ENCODE measurements around the gene PATL1.
"Not testable (repeated sequence)": the region's sequence is repeated elsewhere in the genome, so short reads cannot be mapped to it uniquely, and the experiment has no call there.

PATL1 gene, protein sequence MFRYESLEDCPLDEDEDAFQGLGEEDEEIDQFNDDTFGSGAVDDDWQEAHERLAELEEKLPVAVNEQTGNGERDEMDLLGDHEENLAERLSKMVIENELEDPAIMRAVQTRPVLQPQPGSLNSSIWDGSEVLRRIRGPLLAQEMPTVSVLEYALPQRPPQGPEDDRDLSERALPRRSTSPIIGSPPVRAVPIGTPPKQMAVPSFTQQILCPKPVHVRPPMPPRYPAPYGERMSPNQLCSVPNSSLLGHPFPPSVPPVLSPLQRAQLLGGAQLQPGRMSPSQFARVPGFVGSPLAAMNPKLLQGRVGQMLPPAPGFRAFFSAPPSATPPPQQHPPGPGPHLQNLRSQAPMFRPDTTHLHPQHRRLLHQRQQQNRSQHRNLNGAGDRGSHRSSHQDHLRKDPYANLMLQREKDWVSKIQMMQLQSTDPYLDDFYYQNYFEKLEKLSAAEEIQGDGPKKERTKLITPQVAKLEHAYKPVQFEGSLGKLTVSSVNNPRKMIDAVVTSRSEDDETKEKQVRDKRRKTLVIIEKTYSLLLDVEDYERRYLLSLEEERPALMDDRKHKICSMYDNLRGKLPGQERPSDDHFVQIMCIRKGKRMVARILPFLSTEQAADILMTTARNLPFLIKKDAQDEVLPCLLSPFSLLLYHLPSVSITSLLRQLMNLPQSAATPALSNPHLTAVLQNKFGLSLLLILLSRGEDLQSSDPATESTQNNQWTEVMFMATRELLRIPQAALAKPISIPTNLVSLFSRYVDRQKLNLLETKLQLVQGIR

DNA sequence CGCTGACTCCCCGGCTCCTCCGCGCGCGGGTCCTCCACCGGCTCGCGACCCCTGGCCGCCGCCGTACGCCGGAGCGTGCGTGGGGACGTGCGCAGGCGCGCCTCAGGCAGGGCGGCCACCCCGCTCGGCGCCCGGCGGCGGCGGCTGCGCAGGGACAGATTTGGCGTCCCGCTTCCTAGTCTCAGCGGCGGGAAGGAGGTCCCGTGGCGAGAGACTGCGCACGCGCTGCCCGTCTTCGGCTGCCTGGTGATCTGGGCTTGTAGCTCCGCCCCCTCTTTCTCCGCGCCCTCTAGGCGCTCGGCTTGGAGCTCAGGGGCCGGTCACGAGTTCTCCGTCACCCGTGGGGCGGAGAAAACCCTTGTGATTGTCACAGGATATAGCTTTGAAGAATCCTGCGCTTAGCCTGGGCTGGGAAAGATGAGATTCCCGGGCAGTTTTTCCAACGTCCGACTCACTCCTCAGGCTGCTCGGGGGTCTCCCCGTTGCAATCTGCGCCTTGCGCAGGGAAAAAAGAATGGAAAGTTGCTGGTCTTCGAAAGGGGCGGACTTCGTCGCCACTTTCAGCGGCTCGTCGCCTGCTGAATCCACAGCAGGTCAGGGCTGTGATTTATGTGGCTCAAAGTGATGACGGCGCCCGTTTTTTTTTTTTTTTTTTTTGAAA is at the start of gene PATL1:
Gene PATL1 (minus strand): TSS at position 88 of the 661 bp plus-strand sequence. CDS start 142 bp downstream, outside the sequence.
- DNase-seq = peak; percentile 99

DNA sequence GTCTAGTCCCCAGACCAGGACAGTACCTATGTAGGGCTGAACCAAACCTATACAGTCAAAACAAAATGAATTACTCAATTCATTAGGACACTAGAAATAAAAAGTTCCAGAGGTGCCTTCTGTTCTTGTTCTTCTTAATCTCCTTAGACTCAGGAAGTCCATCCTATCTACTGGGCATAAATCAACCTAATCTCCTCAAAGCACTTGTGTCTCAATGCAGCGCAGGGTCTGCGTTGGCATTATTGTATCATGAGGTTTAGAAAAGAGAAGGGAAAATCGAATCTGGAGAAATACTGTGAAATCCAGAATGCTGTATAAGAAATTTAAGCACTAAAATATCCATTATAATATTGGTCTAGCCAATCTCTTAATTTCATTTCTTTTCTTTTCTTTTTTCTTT is 47.2 kb upstream of the PATL1 start:
- no peak for DNase-seq

DNA sequence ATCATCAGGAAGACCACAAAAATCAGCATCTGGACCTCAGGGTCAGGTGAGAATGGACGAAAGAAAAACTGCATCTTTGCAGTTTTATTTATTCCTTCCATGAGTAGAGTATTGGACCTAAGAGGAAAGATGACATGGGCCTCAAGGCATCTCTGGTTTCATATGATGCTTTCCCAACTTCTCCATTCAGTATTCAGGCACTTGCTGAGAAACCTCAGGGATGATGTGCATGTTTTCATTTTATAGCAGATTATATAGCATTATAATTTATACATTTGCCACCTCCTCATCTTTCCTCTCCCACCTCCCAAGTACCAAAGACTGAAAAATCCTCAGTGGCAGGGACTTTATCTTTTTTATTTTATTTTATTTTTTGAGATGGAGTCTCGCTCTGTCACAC is 44.9 kb upstream of the PATL1 start, which contains the start of gene OR10V1:
Gene OR10V1 (minus strand): TSS at position 101 of the 400 bp plus-strand sequence. CDS start 0 bp downstream, at position 101.
- DNase-seq = no peak

- no peak for DNase-seq
Observed at GRCh38 chr11:59710136-59710847, 41.5 kb upstream of the PATL1 start.

DNA sequence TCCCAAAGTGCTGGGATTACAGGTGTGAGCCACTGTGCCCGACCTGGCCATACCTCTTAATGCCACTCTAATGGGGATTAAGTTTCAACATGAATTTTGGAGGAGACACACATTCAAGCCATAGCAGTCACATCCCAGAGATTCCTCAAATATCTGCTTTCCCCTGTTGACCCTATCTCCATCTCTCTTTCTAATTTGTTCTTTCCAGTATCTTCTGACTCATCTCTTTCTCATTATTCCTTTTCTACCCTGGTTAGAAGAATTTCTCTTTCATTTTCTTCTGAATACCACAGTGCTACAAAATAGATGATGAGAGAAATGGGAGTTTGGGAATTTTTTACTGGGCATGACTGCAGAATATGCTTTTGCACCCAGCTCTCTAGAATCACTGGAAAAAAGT is 39.7 kb upstream of the PATL1 start:
- DNase-seq = no peak

GRCh38 chr11:59707371-59707770 is 38.5 kb upstream of the PATL1 start:
- DNase-seq = no peak

DNA sequence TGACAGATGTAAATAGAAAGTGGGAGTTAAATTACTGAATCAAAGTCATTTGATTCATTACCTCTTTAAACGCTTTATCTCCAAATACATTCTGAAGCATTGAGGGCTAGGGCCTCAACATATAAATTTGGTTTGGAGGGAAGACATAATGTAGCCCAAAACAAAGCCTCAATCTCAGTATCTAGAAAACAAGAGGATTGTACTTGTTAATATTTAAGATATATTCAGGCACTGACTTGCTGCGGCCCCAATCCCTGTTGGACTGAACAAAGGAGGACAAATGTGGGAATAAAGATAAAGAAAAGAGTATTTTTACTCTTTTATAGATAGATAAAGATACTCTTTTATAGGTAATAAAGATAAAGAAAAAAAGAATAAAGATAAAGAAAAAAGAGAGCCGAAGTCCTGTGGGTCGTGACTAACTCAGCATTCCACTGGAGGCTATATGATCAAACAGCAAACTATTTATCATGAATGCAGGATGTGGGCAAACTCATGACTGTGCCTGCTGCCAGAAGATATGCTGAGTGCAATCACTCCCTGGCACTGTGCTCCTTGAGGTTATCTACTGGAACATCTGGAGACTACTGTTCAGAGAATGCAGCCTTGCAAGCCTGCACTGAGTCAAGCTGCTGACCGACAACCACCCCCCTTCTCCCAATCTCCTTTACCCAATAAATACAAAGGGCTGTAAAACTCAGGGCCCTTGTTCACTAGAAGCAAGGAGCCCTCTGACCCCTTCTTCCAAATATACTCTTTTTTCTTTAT is 37.9 kb upstream of the PATL1 start:
- DNase-seq = no peak

- DNase-seq = no peak
Observed at GRCh38 chr11:59705294-59705693, 36.5 kb upstream of the PATL1 start.

- not testable (repeated sequence) for DNase-seq
Observed at GRCh38 chr11:59703515-59703914, 34.7 kb upstream of the PATL1 start.

DNA sequence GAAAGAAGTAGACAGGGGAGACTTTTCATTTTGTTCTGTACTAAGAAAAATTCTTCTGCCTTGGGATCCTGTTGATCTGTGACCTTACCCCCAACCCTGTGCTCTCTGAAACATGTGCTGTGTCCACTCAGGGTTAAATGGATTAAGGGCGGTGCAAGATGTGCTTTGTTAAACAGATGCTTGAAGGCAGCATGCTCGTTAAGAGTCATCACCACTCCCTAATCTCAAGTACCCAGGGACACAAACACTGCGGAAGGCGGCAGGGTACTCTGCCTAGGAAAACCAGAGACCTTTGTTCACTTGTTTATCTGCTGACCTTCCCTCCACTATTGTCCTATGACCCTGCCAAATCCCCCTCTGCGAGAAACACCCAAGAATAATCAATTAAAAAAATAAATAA is 31.3 kb upstream of the PATL1 start:
- not testable (repeated sequence) for DNase-seq

DNA sequence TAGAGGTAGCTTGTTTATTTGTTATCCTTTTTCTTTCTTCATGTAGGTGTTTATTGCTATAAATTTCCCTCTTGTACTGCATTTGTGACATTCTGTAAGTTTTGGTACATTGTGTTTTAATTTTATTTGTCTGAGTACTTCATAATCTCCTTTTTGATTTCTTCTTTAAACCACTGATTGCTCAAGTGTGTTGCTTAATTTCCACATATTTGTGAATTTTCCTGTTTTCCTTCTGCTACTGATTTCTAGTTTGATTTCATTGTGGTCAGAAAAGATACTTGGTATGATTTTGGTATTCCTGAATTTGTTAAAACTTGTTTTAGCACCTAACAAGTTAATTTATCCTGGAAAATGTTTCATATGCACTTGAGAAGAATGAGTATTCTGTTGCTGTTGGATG is 29.7 kb upstream of the PATL1 start:
- DNase-seq = no peak

DNA sequence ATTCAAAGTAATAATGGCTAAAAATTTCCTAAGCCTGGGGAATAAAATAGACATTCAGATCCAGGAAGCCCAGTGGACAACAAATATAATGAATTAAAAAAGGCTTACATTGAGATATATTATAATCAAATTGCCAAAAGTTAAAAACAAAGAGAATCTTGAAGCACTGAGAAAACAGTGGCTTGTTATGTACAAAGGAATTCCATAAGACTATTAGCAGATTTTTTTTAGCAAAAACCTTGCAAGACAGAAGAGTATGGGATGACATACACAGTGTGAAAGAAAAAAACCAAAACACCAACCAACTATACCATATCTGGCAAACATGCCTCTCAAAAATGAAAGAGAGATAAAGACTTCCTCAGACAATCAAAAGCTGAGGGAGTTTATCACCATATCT is 24.1 kb upstream of the PATL1 start:
- DNase-seq = no peak

- no peak for DNase-seq
Observed at GRCh38 chr11:59691156-59691555, 22.3 kb upstream of the PATL1 start.

DNA sequence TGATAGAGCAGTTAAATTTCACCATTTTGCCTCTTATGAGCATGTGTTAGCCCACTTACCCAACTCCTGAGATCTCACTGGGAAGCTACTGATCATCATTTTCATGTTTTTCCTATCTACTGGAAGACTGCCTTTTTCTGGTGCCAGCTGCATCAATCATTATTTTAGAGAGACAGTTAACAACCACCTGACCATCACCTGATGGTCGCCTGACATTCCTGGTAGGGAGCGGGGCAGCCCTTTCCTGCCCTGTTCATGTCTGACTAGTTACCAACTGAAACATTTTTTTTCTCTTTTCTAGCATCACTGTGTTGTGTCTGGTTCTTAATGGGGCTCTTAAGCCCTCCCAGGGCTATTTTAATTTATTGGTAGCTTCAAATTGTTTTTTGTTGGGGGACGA is 20.2 kb upstream of the PATL1 start:
- no peak for DNase-seq

GRCh38 chr11:59681260-59681725 is 12.5 kb upstream of the PATL1 start:
- not testable (repeated sequence) for DNase-seq

- DNase-seq = peak; percentile 69
Observed at GRCh38 chr11:59680287-59681154, 11.7 kb upstream of the PATL1 start.

DNA sequence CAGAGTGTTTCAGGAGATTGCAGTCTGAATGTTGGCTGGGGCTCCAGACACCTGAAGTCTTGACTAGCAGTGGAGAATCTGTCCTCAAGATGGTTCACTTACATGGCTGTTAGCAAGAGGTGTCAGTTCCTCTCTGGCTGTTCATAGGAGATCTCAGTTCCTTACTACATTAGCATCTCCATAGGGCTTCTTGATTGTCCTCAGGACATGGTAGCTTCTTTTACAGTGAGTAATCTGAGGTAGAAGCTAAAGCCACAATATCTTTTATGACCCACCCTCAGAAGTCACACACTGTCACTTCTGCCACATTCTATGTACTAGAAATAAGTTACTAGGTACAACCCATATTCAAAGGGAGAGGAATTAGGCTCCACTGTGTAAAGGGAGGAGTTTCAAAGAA is 10.5 kb upstream of the PATL1 start:
- DNase-seq = no peak

DNA sequence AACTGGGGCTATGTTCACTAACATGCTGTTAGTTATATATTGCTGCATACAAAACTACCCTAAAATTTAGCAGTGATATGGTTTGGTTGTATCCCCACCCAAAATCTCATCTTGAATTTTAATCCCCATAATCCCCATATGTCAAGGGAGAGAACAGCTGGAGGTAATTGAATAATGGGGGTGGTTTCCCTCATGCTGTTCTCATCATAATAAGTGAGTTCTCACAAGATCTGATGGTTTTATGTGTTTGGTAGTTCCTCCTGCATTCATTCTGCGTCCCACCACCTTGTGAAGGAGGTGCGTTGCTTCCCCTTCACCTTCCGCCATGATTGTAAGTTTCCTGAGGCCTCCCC is 10.0 kb upstream of the PATL1 start:
- no peak for DNase-seq

DNA sequence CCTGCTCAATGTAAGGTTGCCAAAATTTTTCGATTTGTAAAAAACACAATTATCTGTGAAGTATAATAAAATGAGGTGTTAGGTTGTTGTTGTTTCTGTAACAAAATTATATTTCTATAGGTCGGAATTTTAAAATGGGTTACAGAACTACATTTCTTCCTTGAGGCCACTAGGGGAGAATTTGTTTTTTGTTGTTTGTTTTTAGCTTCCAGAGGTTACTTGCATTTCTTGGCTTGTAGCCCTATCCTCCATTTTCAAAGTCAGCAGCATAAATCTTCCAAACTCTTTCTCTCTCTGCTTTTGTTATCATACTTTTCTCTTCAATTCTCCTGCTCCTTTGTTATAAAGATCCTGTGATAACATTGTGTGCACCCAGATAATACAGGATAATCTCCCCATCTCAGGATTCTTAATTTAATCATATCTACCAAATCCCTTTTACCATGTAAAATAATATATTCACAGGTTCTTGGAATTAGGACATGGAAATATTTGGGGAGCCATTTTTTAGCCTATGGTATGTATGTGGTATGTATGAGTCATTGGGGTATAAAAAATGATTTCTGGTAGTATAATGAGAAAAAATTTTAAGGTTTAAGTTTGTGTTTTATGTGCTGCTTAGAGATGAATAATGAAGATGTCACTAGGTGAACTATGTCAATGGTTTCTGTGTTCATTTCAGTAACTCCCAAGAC is 9.4 kb upstream of the PATL1 start:
- DNase-seq = no peak

DNA sequence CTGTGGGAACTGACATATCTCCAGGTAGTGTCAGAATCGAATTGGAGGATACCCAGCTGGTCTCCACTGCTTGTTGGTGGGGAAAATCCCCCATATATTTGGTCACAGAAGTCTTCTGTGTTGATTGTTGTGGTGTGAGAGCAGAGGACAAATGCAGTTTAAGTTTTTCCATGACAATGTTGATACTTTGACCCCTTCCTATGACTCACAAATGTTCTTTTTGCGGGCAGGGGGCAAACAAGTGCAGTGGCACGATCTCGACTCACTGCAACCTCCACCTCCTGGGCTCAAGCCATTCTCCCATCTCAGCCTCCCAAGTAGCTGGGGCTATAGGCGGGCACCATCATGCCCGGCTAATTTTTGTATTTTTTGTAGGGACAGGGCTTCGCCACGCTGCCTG is 7.4 kb upstream of the PATL1 start:
- DNase-seq = no peak

All from CD4-positive, alpha-beta T cell treated with Interleukin-15 for 1 hour (primary cell).